Right atrium auricular region (tissue), 2 donors: ENCODE data around the gene NID2. TPM values are rescaled to one million over a fixed set of nuclear protein-coding genes. Genes with fewer than 3 reads are reported as not detected.
A peak's percentile ranks its signal among the peaks of the same experiment; 100 is the strongest.

Experiments
- DNase-seq: peaks from one replicate; pipeline ENCODE4 v3.0.0-alpha.2; 2019; ENCODE audit warnings: low spot score
- H3K27ac ChIP-seq, 2 donors: fragments of 200-600 bp; sonication (generic); 1 replicate in 1 of 2; 2 replicates in 1 of 2; pipeline ENCODE4 v1.5.1; 2016 to 2019
- H3K27me3 ChIP-seq, 2 donors: fragments of 200-600 bp; sonication (generic); one replicate each; pipeline versions ENCODE4 v1.5.1 to v1.6.0; 2017 to 2019
- H3K36me3 ChIP-seq: fragments of 200-600 bp; sonication (generic); one replicate; pipeline ENCODE4 v1.5.1; 2016
- H3K4me1 ChIP-seq, 2 donors: fragments of 200-600 bp; sonication (generic); one replicate each; pipeline versions ENCODE4 v1.5.1 to v1.6.0; 2017 to 2019
- H3K4me3 ChIP-seq, 2 donors: fragments of 200-600 bp; sonication (generic); 1 replicate in 1 of 2; 2 replicates in 1 of 2; pipeline ENCODE4 v1.5.1; 2017 to 2019; ENCODE audit warnings: mild to moderate bottlenecking in 1 of 2, moderate library complexity in 1 of 2
- H3K9me3 ChIP-seq, 2 donors: fragments of 200-600 bp; sonication (generic); one replicate each; pipeline ENCODE4 v1.5.1; 2019
- total RNA-seq, 2 donors: library from RNA; depleted of rRNA; stranded (reverse); fragments of >200 nt; gene quantifications; one replicate each; pipeline ENCODE4 v1.1.0, GENCODE V29; 2016
- TF ChIP-seq, protein P1 (sequence below), 2 donors: fragments of 200-600 bp; sonication (generic); IDR thresholded peaks; one replicate each; pipeline ENCODE4 v1.5.1; 2019; ENCODE audit warnings: antibody characterized with exemption in 2 of 2

NID2 gene
- total RNA-seq, 2 donors from 2014 or later = 23.0 to 41.2 TPM

DNA sequence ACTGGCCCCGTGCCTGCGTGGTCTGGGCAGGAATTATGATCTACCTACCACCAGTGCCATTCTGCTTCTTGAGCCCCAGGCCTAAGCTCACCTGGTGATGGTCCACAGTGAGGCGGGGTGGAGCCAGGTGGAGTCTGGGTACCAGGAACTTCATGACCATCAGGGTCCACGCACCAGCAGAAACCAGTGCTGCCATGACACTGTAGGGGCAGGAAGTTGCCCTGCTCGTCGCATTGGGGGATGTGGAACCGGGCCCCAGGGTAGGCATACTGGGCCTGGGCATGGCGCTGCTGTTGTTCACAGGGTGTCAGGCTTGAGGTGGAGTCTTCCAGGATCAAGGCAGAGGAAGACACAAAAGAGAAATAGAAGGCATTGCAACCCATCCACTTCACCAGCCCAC, 49.9 kb downstream of the NID2 start:
- Histone ChIP-seq H3K9me3 (no peaks in the 10 kb centered on the region), H3K27ac (peak overlapping the region in 1 of 2 donors; percentile 12), H3K27me3 (no peaks in the 10 kb centered on the region), H3K36me3 (peaks cover 15% of the 10 kb centered on the region), H3K4me1 (peaks cover 0 to 88% of the 10 kb centered on the region in 2 donors), H3K4me3 (no peak overlapping the region)
- TF ChIP-seq, protein P1, sequence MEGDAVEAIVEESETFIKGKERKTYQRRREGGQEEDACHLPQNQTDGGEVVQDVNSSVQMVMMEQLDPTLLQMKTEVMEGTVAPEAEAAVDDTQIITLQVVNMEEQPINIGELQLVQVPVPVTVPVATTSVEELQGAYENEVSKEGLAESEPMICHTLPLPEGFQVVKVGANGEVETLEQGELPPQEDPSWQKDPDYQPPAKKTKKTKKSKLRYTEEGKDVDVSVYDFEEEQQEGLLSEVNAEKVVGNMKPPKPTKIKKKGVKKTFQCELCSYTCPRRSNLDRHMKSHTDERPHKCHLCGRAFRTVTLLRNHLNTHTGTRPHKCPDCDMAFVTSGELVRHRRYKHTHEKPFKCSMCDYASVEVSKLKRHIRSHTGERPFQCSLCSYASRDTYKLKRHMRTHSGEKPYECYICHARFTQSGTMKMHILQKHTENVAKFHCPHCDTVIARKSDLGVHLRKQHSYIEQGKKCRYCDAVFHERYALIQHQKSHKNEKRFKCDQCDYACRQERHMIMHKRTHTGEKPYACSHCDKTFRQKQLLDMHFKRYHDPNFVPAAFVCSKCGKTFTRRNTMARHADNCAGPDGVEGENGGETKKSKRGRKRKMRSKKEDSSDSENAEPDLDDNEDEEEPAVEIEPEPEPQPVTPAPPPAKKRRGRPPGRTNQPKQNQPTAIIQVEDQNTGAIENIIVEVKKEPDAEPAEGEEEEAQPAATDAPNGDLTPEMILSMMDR (IDR thresholded peaks at IDR 0.05) = no peak
- no peak for DNase-seq

DNA sequence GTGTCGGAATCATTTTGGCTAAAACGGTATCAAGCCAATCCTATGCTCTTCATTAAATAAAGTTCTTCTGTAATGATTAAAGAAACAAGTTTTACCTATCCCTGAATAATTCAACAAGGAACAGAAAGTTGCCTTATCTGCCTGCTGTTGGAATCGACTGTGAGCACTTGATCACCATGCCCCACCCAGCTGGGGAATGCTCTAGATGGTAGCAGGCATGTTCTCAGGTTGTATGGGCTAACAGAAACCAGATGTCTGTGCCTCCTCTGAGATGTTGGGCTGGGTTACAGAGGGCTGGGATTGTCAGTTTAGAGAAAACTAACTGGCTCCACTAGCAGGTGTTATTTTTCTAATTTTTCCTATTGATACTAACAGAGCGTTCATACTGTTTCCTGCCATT, 50.6 kb downstream of the NID2 start:
- no peaks in the 10 kb centered on the region for H3K9me3 ChIP-seq

GRCh38 chr14:52015411-52016030, 53.3 kb downstream of the NID2 start:
- Histone ChIP-seq H3K4me3 (no peak overlapping the region), H3K36me3 (peaks cover 27% of the 10 kb centered on the region), H3K4me1 (peaks cover 0 to 86% of the 10 kb centered on the region in 2 donors), H3K27ac (peak overlapping the region; percentile 80 to 85), H3K27me3 (no peaks in the 10 kb centered on the region), H3K9me3 (no peaks in the 10 kb centered on the region)
- DNase-seq = no peak
- TF ChIP-seq, protein P1 (IDR thresholded peaks at IDR 0.05) = peak; percentile 43 to 73

More for the DNA sequence above, 50.6 kb downstream of the NID2 start:
- TF ChIP-seq, protein P1 (IDR thresholded peaks at IDR 0.05) = no peak
- Histone ChIP-seq H3K4me3 (no peak overlapping the region), H3K27me3 (no peaks in the 10 kb centered on the region), H3K4me1 (peaks cover 0 to 88% of the 10 kb centered on the region in 2 donors), H3K36me3 (peaks cover 15% of the 10 kb centered on the region), H3K27ac (peak overlapping the region in 1 of 2 donors; percentile 12)
- no peak for DNase-seq

GRCh38 chr14:52014601-52015267, 54.1 kb downstream of the NID2 start:
- Histone ChIP-seq H3K4me1 (peaks cover 0 to 78% of the 10 kb centered on the region in 2 donors), H3K36me3 (peaks cover 28% of the 10 kb centered on the region), H3K4me3 (no peak overlapping the region), H3K27me3 (no peaks in the 10 kb centered on the region), H3K27ac (peak overlapping the region; percentile 80 to 85), H3K9me3 (no peaks in the 10 kb centered on the region)
- TF ChIP-seq, protein P1 (IDR thresholded peaks at IDR 0.05) = no peak
- no peak for DNase-seq

DNA sequence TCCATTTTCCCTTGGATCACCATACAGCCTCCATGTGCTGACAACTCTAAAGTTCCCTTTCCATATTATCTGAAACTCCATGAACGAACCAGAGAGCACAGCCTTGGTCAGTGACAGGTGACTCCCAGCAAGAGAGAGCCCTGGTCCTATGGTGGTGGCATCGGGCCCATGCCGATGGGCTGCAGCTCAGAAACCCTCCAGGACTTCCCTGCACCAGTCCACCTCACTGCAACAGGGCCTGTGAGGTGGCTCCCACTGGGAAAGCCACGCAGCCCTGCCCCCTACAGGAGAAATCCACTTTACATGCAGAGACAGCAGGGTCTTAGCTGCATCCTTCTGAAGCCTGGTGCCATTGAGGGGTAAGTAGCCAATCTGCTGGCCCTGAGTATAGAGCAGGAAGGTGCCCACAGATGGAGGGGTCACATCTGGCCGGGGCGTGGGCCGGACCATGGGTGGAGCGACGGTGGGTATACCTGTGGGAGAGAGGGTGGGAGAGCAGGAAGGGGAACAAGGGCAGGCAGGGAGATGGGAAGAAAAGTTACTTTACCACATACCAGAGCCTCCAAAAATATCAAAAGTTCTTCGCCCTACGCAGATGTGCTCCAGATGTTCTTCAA, 54.8 kb downstream of the NID2 start:
- Histone ChIP-seq H3K27me3 (no peaks in the 10 kb centered on the region), H3K4me1 (peaks cover 0 to 72% of the 10 kb centered on the region in 2 donors), H3K9me3 (no peaks in the 10 kb centered on the region), H3K36me3 (peaks cover 28% of the 10 kb centered on the region), H3K27ac (peak overlapping the region; percentile 80 to 85), H3K4me3 (no peak overlapping the region)
- no peak for DNase-seq
- TF ChIP-seq, protein P1 (IDR thresholded peaks at IDR 0.05) = no peak
